Putamen (tissue), 1 donor: ENCODE measurements around the gene ZNF665.
A peak's percentile ranks its signal among the peaks of the same experiment; 100 is the strongest.
"Not testable (repeated sequence)": the region's sequence is repeated elsewhere in the genome, so short reads cannot be mapped to it uniquely, and the experiment has no call there.

Experiments
- DNase-seq: peaks from one replicate; pipeline ENCODE4 v3.0.0-alpha.2; 2016; ENCODE audit warnings: low spot score

Gene ZNF665

DNA sequence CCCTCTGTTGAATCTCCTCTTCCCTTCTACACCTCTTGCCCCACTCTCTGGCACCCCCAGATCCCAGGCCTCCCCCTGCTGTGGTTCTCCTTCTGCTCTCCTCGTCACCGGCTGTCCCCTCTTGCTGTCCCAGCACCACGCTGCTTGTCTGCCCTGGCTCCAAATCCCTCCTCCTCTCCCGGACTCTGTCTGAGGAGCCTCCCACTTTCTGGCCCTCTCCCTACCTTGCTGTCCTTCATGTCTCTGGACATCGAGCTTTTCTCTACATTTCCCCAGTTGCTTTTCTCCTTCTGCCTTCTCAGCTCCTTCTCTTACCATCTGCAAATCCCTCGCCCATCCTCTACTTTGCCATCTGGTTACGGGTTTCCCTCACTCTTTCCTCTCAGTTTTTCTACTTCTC lies 35.5 kb downstream of the ZNF665 start:
- no peak for DNase-seq

- DNase-seq = no peak
Observed at GRCh38 chr19:53156850-53157249, 36.3 kb downstream of the ZNF665 start.

DNA sequence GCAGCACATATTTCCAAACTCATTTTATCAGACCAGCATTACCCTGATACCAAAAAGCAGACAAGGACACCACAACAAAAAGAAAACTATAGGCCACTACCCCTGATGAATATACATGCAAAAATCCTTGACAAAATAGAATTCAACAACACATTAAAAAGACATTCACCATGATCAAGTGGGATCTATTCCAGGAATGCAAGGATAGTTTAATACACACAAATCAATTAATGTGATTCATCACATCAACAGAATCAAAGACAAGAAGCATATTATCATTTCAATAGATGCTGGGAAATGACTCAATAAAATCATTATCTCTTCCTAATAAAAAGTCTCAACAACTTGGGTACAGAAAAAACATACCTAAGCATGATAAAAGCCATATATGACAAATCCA lies 45.5 kb downstream of the ZNF665 start:
- no peak for DNase-seq

GRCh38 chr19:53140351-53140750 lies 52.8 kb downstream of the ZNF665 start:
- DNase-seq = no peak

DNA sequence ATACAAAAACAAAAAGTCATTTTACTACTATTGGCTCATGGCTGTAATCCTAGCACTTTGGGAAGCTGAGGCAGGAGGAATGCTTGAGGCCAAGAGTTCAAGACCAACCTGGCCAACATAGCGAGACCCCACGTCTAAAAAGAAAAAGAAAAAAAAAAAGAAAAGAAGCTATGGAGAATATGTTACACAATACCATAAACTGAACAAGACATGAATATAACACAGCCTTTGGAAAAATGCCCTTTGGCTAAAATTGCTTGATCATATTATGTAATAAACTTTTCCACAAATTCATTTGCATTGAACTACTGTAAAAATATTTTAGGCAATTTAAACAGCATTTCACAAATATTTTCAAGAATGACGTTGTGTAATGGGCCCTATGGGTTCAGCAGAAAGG lies 56.7 kb downstream of the ZNF665 start:
- DNase-seq = no peak

GRCh38 chr19:53132141-53132991 lies 60.8 kb downstream of the ZNF665 start, which contains the start of gene ZNF415:
Gene ZNF415 (minus strand): TSS chr19:53132910. CDS start chr19:53122676, 10,234 bp downstream.
- peak; percentile 75 for DNase-seq

DNA sequence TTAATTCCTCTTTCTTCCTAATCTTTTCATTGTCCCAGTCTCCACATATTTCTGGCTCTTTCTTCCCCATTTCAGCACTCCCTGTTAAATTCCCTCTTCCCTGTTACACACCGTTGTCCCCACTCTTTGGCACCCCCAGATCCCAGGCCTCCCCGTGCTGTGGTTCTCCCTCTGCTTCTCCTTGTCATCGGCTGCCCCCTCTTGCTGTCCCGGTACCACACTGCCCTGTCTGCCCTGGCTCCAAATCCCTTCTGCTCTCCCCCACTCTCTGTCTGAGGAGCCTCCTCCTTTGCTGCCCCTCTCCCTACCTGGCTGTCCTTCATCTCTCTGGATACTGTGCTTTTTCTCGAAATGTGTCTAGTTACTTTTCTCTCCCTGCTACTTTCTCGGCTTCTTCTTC lies 61.4 kb downstream of the ZNF665 start:
- no peak for DNase-seq

- DNase-seq = no peak
Observed at GRCh38 chr19:53131085-53131590, 62.0 kb downstream of the ZNF665 start.

GRCh38 chr19:53130506-53130905 lies 62.7 kb downstream of the ZNF665 start:
- no peak for DNase-seq

DNA sequence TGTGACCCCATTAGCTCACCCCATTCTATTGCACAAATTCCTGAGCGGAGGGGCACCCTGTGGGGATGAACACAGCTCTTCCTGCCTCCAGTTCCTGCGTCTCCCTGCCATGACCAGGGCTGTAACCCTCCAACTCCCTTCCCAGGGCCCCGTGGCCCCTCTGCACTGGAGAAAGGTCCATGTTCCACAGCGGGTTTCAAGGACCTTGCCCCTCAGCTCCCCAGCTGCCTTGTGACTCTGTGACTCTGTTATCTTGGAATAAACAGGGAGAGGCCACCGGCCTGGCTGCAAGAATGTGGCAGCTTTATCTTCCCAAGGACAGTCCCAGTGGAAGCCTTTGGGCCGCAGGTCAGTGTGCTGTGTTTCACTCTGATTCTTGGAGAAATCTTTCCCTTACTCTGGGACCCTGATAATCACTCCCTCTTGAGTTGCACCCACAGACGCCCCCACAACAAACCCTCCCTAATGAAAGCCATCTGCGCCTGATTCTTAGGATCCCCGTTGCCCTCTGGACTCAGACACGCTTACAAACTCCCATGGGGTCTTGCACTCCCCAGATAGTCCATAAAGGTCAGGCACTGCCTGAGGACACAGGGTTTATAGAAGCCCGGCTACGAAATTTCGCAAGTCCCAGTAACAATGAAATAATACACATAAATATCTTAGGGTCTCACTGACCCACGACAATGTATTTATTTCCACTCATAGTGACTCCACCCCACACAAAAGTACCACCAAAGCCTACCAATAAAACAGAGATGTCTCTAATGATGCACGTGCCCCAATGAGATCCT lies 66.2 kb downstream of the ZNF665 start:
- DNase-seq = not testable (repeated sequence)

GRCh38 chr19:53123400-53123799 lies 69.8 kb downstream of the ZNF665 start:
- DNase-seq = no peak
